Body of pancreas (tissue), 4 donors: Measurements from ENCODE around the gene PDZD2.

ENCODE experiments used
- CTCF ChIP-seq, 7 experiments: fragments of 450-650 bp in 4 of 7; fragments of 200-600 bp in 3 of 7; sonication (generic) in 3 of 7; IDR thresholded peaks; one replicate each; pipeline ENCODE4 v1.5.1; 2016 to 2019; ENCODE audit warnings: antibody characterized with exemption in 7 of 7
- POLR2A ChIP-seq, 3 donors: fragments of 450-650 bp; IDR thresholded peaks; one replicate each; pipeline ENCODE4 v1.6.1; 2016; ENCODE audit warnings: antibody characterized with exemption in 3 of 3, mild to moderate bottlenecking in 2 of 3

- TF ChIP-seq CTCF (IDR thresholded peaks at IDR 0.05) (no peak), POLR2A (IDR thresholded peaks at IDR 0.05) (no peak)
Observed at GRCh38 chr5:32008746-32009145, 369.8 kb downstream of the PDZD2 start.
